ENCODE data around the gene ARMC10.
"Not testable (repeated sequence)": the region's sequence is repeated elsewhere in the genome, so short reads cannot be mapped to it uniquely, and the experiment has no call there.

Gene ARMC10

DNA sequence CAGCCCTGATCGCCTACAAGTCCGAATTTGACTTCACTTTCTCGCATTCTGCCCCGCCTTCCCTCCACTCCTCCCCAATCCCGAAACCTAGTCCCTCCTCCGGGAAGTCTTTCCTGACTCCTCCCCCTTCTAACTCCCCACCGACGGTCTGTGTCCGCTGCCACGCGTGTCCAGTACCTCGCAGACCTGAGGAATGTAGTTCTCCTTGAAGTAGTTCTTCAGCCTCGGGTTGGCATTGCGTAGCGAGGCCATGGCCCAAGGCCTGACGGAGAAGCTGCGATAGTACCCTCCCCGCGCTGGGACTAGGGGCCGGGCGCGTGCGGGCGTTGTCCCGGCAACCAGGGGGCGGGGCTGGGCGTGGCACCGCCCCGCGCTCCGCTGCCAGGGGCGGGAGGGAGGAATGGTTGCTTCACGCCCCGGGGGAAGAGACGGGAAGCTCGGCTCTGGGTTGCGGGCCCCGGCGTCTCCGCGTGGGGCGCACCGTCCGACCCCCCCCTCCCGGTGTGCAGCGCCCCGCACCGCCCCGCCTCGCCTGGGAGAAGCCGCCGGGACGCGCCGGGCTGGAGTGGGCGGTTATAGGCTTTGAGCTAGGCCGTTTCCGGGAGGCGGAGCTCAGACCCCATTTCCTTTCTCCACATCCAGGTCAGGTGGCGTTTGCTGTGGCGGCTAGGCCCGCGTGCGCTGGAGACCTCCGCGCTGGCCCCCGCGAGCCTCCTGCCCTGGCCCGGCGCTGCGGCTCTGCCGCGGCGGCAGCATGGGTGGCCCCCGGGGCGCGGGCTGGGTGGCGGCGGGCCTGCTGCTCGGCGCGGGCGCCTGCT lies at the start of gene ARMC10, which contains the start of gene FBXL13:
TSS of gene ARMC10 (plus strand) at position 622 of the 818 bp plus-strand sequence. CDS start at position 755, 133 bp downstream.
TSS of gene FBXL13 (minus strand) at position 278 of the 818 bp plus-strand sequence.
- peak; percentile 90 for DNase-seq (ENCODE audit: low spot score)

DNA sequence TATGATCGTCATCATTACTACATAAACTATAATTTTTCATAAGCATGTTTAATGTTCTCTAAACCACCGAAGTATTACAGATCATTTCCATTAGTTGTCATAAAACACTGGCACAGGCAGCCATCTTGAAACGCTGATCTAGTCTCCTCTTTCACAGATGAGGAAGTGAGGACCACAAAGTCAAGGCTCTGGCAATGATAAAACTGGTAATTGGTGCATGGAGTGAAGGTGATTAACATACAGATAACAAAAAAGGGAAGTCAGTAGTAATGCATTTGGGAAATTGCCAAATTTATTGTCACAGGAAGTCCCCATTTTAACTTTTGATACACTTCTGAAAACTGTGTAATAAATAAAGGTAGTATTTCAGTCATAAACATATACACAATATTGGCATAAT lies 49.6 kb upstream of the ARMC10 start:
- DNase-seq (ENCODE audit: low spot score) = no peak

DNA sequence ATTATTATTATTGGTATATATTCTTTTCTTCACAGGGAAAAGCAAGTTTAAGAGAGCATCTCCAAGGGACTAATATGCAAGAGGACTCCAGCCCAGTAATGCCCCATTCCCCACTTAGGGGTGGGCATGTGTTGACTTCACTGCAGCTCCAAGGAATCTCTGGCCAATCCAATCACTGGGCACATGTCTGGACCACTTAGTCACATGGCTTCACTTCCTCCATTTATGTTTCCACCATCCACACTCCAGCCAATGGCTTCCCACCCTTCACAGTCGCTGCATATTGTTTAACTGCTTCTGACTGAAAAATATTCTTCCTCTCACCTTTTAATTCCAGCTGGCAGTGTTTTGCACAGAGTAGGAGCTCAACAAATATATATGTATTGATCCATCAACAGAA lies 43.9 kb upstream of the ARMC10 start:
- no peak for DNase-seq (ENCODE audit: low spot score)

DNA sequence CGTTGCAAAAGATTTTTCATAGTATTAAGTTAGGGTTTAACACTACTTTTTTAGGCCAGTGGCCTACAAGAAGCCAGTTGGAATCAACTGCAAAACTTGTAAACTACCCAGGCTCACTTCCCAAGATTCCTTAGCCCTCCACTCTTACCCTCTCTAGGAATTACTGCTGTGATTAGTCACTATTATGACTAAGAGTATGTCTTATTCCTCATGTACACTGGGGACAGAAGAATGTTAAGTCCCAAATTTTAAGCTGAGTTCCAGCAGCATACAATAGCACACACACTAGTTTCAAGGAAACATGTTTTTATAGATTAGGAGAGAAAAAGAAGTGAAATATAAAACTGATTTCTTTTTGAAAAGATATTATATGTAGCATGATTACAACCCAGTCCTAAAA lies 43.2 kb upstream of the ARMC10 start:
- peak; percentile 27 for DNase-seq (ENCODE audit: low spot score)

DNA sequence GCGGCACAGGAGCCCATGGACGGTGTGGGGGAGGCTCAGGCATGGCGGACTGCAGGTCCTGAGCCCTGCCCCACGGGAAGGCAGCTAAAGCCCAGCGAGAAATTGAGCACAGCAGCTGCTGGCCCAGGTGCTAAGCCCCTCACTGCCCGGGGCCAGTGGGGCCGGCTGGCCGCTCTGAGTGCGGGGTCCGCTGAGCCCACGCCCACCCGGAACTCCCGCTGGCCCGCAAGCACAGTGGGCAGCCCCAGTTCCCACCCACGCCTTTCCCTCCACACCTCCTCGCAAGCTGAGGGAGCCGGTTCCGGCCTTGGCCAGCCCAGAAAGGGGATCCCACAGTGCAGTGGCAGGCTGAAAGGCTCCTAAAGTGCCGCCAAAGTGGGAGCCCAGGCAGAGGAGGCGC lies 40.6 kb upstream of the ARMC10 start:
- DNase-seq (ENCODE audit: low spot score) = not testable (repeated sequence)

DNA sequence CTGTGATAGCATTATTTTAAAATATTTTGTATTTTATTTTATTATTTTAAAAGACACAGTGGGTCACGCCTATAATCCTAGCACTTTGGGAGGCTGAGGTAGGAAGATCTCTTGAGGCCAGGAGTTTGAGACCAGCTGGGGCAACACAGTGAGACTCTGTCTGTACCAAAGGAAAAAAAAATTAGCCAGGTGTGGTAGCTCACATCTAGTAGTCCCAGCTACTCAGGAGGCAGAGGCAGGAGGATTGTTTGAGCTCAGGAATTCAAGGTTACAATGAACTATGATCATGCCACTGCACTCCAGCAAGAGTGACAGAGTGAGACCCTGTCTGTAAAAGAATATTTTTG lies 37.5 kb upstream of the ARMC10 start:
- DNase-seq (ENCODE audit: low spot score) = no peak

DNA sequence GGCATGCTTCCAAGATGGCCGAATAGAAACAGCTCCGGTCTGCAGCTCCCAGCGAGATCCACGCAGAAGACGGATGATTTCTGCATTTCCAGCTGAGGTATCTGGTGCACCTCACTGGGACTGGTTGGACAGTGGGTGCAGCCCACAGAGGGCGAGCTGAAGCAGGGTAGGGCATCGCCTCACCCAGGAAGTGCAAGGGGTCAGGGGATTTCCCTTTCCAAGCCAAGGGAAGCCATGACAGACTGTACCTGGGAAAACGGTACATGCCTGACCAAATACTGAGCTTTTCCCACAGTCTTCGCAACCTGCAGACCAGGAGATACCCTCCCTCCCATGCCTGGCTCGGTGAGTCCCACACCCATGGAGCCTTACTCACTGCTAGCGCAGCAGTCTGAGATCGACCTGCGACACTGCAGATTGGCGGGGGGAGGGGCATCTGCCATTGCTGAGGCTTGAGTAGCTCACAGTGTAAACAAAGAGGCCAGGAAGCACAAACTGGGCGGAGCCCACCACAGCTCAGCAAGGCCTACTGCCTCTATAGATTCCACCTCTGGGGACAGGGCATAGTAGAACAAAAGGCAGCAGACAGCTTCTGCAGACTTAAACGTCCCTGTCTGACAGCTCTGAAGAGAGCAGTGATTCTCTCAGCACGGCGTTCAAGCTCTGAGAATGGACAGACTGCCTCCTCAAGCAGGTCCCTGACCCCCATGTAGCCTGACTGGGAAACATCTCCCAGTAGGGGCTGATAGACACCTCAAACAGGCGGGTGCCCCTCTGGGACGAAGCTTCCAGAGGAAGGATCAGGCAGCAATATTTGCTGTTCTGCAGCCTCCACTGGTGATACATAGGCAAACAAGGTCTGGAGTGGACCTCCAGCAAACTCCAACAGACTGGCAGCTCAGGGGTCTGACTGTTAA lies 36.9 kb upstream of the ARMC10 start:
- DNase-seq (ENCODE audit: low spot score) = not testable (repeated sequence)

DNA sequence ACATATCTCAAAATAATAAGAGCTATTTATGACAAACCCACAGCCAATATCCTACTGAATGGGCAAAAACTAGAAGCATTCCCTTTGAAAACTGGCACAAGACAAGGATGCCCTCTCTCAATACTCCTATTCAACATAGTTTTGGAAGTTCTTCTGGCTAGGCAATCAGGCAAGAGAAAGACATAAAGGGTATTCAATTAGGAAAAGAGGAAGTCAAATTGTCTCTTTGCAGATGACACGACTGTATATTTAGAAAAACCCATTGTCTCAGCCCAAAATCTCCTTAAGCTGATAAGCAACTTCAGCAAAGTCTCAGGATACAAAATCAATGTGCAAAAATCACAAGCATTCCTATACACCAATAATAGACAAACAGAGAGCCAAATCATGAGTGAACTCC lies 33.1 kb upstream of the ARMC10 start:
- not testable (repeated sequence) for DNase-seq (ENCODE audit: low spot score)

DNA sequence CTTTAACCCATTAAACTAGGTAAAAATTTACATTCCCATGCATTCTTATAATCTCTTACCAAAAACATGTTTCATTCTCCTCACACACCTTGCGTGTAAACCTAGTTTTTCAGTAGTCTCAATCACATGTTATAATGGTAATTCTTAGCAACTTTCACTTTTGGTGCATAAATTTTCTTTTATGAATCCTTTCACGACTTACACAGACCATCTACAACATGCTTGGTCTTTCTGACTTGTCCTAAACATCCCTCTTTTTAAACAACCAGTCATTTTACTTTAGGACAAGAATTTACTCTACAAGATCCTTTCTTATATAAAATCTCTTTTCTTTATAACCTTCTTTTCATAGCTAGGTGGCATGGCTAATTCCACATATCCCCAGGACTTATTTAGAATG lies 26.1 kb upstream of the ARMC10 start:
- DNase-seq (ENCODE audit: low spot score) = no peak

DNA sequence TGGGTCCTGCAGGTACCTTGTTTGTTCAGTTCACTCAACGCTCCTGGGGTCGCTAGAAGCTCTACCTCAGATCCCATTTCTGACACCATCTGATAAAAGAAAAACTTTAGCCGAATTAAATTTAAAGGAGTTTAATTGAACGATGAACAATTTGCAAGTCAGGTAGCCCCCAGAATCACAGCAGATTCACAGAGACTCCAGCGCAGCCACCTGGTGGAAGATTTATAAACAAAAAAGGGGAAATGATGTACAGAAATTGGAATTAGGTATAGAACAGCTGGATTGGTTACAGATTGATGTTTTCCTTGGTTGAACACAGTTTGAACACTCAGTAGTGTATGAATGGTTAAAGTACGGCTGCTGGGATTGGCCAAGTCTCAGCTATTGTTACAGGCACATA lies 23.4 kb upstream of the ARMC10 start:
- no peak for DNase-seq (ENCODE audit: low spot score)

DNA sequence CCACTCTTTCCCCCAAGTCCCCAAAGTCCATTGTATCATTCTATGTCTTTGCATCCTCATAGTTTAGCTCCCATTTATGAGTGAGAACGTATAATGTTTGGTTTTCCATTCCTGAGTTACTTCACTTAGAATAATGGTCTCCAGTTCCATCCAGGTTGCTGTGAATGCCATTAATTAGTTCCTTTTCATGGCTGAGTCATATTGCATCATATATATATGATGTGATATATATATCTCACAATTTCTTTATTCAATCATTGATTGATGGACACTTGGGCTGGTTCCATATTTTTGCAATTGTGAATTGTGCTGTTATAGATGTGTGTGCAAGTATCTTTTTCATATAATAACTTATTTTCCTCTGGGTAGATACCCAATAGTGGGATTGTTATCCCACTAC lies 18.9 kb upstream of the ARMC10 start:
- not testable (repeated sequence) for DNase-seq (ENCODE audit: low spot score)

DNA sequence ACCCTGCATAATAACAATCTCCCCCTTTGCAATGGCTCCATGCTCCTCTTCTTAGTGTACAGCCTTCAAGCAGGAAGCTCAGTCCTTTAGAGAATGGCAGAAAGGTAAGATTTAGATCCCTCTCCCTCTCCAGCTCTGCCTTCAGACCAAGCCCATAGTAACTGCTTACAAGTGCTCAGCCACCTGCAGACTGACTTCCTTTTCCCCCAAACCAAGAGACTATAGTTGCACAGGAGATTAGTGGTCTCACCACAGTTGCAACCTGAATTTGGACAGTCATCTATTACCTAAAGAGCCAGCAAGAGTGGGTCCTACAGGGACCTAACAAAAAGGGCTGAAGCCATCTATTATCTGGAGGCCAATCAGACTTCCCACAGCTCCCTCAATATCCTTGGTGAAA lies 16.8 kb upstream of the ARMC10 start:
- DNase-seq (ENCODE audit: low spot score) = no peak

DNA sequence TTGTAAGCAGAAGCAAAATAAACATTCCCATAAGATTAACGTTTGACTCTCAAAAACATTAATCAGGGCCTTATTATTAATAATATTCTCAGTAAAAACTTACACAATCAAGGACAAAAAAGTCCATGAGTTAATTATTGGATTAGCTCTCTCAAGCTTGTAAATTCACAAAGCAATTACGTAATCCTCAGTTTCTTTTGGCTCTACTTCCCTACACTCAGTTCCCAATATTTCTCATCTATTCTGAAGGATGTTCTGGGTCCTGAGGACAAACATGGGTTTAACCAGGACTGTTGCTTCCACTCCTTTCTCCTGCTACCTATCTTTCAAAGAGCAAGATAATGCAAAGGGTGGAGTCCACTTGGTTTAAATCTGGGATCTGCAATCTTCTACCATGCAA lies 15.5 kb upstream of the ARMC10 start:
- no peak for DNase-seq (ENCODE audit: low spot score)

DNA sequence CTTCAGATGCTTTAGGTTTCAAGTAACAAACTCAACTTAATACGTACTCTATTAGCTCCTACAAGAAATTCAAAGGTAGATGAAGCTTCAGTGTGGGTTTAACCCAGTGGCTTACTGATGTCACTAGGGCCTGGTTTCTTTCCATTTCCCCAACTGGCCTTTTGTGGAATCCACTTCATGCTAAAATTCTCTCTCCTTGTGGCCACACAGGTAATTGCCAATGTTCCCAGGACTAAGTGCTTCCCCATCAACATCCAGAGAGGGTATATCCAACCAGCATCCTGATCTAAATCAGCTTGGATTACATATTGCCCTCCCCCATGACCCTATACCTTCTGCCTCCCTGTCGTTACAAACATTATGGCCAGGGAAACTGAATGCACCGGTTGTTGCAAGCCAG lies 11.0 kb upstream of the ARMC10 start:
- no peak for DNase-seq (ENCODE audit: low spot score)

DNA sequence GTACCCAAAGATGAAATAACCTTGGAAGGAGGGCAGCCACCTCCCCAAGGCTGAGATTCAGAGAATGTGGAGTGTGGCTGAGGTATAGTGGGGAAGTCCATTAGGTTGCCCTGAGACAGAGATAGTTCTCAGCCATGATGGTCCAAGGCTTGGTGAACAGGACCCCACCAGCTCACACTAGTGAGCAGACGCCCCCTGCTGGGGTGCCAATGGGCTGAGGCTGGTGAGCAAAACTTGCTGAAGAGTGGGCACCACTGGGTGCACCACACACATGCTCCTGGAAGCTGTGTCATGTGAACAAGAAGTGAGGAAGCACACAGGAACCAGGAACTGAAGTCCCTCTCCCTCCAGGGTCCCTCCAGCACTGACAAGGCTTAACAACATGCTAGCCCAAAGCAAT lies 9.3 kb upstream of the ARMC10 start:
- DNase-seq (ENCODE audit: low spot score) = peak; percentile 19

DNA sequence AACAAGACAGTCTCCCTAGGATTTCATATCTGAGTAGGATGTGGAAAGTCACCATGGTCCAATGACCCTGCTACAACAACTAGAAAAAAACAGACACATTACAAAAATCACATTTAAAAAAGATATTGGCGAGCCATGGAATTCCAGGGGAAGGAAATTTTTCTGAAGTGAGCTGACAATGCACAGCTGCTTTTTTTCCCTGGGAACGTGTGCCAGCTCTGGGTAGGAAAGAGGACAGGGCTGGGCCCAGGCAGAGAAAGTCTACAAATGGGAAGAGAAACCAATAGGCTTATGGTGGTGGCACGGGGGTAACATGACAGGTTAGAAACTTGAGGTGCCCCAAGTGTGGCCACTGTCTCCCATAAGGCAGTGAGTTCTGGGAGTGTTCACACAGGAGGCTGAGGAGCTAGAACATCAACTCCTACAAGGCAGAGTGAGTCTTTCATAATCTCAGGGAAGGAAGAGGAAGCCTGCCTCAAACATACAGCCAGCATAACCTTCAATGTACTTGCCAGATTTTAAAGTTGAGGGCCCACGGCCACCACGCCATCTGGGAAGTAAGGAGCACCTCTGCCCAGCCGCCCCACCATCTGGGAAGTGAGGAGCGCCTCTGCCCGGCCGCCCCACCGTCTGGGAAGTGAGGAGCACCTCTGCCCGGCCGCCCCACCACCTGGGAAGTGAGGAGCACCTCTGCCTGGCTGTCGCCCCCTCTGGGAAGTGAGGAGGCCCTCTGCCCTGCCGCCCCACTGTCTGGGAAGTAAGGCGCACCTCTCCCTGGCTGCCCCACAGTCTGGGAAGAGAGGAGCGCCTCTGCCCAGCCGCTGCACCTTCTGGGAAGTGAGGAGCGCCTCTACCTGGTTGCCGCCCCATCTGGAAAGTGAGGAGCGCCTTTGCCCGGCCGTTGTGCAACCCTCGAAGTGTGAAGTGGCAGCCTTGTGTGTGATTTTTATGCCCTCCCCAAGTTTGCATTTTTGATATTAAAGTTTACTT lies 6.2 kb upstream of the ARMC10 start:
- DNase-seq (ENCODE audit: low spot score) = no peak

DNA sequence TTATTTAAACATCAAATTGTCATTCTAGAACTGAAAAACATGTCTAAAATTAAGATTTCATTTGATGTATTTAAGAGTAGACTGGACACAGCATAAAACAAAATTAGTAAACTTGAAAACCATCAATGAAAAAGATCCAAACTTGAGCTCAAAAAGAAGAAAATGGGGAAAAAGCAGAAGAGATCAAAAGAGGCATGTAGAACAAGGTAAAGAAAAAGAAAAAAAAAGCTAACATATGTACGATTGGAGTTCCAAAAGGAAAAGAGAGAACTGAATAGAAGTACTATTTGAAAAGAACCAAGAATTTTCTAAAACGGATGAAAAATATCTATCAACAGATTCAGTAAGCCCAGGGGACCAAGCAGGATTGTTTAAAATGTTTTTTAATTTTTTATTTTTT lies 3.9 kb upstream of the ARMC10 start:
- DNase-seq (ENCODE audit: low spot score) = no peak

DNA sequence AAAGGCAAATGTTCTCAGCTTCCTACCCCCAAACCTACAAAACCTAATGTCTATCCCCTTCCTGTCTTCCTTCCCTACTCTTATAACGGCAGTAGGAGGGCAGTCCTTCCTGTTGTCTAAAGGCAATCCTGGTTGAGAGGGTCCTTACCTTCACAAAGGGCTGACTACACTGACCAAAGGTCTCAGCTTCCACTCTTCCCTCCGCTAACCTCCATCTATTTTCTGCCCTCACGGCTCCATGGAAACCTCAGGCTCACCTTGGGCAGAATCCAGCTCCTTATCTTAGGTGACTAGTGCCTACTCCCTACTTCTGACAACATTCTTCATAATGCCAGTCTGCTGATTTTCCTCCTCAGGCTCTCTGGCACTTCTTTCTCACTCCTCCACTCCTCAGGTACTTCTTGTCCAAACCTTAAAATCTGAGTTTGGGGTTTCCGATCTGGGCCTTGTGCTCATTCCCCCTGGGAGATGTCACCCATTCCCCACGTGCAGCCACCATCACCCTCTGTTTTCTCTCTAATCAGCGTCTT lies 886 bp upstream of the ARMC10 start:
- DNase-seq (ENCODE audit: low spot score) = peak; percentile 16

DNA sequence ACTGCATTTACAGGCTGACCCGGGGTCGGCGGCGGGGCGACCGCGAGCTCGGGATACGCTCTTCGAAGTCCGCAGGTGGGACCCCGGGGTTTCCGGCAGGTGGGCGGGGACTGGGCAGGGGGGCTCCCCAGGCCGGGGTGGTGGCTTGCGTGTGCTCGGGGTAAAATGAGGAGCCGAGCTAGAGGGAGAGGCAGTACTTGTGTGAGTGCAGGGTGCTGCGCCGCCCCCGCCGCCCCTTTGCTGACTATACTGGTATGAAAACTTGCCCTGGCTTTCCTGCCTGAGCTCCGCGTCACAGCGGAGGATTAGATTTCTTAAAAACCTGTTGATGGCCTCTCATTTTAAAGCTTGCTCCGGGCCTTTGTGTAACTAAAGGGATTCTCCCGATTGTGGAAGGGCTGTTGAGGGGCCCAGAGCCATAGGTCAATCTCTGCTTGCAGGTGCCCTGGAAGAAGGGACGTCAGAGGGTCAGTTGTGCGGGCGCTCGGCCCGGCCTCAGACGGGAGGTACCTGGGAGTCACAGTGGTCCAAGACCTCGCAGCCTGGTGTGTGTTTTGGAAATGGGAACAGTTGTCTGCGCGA lies 488 bp downstream of the ARMC10 start:
- peak; percentile 44 for DNase-seq (ENCODE audit: low spot score)

DNA sequence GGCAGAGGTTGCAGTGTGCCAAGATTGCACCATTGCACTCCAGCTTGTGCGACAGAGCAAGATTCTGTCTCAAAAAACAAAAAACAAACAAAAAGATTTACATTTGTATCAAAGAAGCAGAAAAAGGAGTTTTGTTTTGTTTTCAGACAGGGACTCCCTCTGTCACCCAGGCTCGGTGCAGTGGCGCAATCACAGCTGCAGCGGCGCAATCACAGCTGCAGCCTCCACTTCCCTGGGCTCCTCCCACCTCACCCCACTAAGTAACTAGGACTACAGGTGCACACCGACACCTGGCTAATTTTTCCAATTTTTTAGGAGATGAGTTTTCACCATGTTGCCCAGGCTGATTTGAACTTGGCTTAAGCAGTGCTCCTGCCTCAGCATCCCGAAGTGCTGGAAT lies 1.8 kb downstream of the ARMC10 start:
- no peak for DNase-seq (ENCODE audit: low spot score)

DNA sequence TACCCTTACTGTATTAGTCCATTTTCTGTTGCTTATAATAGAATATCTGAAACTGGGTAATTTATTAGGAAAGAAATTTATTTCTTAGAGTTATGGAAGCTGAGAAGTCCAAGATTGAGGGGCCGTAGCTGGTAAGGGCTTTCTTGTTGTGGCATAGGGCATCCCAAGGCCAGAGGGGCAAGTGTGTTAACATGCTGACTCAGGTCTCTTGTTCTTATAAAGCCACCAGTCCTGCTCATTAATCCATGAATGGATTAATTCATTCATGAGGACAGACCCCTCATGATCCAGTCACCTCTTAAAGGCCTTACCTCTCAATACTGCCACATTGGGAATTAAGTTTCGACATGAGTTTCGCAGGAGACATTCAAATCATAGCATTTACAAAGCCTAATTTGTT lies 2.4 kb downstream of the ARMC10 start:
- DNase-seq (ENCODE audit: low spot score) = no peak
